ENCODE measurements around the gene SKI. TPM values are rescaled to one million over a fixed set of nuclear protein-coding genes. Genes with fewer than 3 reads are reported as not detected.

SKI gene
- total and polyA plus RNA-seq, 9 of the 15 experiments (the other 6 are each of a cell fraction or from before 2014, with no cell fraction given), result 0.10 to 60.5 (median 4.6) TPM

- TF ChIP-seq KDM4B (IDR thresholded peaks at IDR 0.05; ENCODE audit: borderline replicate concordance in 2 of 2, low read depth in 1 of 2) (no peak), NUFIP1 (IDR thresholded peaks at IDR 0.05; ENCODE audit: partially characterized antibody) (no peak), TCF3 (CRISPR knock-in tag; IDR thresholded peaks at IDR 0.05) (no peak), ETS1 (conservative IDR thresholded peaks at IDR 0.05; ENCODE audit: control insufficient read depth, low read depth, low read length) (no peak), ZNF41 (CRISPR knock-in tag; conservative IDR thresholded peaks at IDR 0.05) (no peak), MAFK (IDR thresholded peaks at IDR 0.05; ENCODE audit: low read length) (no peak), TCF7L2 (IDR thresholded peaks at IDR 0.05; ENCODE audit: low read depth, low read length) (no peak), PURB (CRISPR knock-in tag; IDR thresholded peaks at IDR 0.05; ENCODE audit: low read depth) (no peak)
- TF ChIP-seq, protein P1, sequence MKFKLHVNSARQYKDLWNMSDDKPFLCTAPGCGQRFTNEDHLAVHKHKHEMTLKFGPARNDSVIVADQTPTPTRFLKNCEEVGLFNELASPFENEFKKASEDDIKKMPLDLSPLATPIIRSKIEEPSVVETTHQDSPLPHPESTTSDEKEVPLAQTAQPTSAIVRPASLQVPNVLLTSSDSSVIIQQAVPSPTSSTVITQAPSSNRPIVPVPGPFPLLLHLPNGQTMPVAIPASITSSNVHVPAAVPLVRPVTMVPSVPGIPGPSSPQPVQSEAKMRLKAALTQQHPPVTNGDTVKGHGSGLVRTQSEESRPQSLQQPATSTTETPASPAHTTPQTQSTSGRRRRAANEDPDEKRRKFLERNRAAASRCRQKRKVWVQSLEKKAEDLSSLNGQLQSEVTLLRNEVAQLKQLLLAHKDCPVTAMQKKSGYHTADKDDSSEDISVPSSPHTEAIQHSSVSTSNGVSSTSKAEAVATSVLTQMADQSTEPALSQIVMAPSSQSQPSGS (CRISPR knock-in tag; IDR thresholded peaks at IDR 0.05), result no peak
- TF ChIP-seq, protein P2, sequence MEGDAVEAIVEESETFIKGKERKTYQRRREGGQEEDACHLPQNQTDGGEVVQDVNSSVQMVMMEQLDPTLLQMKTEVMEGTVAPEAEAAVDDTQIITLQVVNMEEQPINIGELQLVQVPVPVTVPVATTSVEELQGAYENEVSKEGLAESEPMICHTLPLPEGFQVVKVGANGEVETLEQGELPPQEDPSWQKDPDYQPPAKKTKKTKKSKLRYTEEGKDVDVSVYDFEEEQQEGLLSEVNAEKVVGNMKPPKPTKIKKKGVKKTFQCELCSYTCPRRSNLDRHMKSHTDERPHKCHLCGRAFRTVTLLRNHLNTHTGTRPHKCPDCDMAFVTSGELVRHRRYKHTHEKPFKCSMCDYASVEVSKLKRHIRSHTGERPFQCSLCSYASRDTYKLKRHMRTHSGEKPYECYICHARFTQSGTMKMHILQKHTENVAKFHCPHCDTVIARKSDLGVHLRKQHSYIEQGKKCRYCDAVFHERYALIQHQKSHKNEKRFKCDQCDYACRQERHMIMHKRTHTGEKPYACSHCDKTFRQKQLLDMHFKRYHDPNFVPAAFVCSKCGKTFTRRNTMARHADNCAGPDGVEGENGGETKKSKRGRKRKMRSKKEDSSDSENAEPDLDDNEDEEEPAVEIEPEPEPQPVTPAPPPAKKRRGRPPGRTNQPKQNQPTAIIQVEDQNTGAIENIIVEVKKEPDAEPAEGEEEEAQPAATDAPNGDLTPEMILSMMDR (IDR thresholded peaks at IDR 0.05 in 2 of 3, conservative IDR thresholded peaks at IDR 0.05 in 1 of 3; ENCODE audit: insufficient read depth in 2 of 3, low read depth in 1 of 3, low read length in 3 of 3), result no peak
- TF ChIP-seq, protein P3, sequence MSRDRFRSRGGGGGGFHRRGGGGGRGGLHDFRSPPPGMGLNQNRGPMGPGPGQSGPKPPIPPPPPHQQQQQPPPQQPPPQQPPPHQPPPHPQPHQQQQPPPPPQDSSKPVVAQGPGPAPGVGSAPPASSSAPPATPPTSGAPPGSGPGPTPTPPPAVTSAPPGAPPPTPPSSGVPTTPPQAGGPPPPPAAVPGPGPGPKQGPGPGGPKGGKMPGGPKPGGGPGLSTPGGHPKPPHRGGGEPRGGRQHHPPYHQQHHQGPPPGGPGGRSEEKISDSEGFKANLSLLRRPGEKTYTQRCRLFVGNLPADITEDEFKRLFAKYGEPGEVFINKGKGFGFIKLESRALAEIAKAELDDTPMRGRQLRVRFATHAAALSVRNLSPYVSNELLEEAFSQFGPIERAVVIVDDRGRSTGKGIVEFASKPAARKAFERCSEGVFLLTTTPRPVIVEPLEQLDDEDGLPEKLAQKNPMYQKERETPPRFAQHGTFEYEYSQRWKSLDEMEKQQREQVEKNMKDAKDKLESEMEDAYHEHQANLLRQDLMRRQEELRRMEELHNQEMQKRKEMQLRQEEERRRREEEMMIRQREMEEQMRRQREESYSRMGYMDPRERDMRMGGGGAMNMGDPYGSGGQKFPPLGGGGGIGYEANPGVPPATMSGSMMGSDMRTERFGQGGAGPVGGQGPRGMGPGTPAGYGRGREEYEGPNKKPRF (IDR thresholded peaks at IDR 0.05; ENCODE audit: low read depth, low read length), result no peak
These were observed 51.7 kb downstream of the SKI start (continued) for GRCh38 chr1:2279817-2280216.

Measured in K562 (cell line).